ENCODE measurements around the gene PDE8B.
A peak's percentile ranks its signal among the peaks of the same experiment; 100 is the strongest.

The PDE8B gene

GRCh38 chr5:77209495-77210090 lies 887 bp upstream of the PDE8B start:
- H2AFZ ChIP-seq (ENCODE audit: low read length): no peak overlapping the region
- H3K9me2 ChIP-seq (replicated peaks; ENCODE audit: insufficient read depth, low read length): no peaks in the 10 kb centered on the region
- H3K9ac ChIP-seq (ENCODE audit: low read length): no peak overlapping the region
- TF ChIP-seq EZH2 (optimal IDR thresholded peaks at IDR 0.05; ENCODE audit: low read depth, low read length) (no peak), CTCF (IDR thresholded peaks at IDR 0.05; ENCODE audit: low read length) (no peak), EZH2phosphoT487 (IDR thresholded peaks at IDR 0.05; ENCODE audit: low read length) (no peak)
- H3K79me2 ChIP-seq (ENCODE audit: low read length): no peaks in the 10 kb centered on the region
- H3F3A ChIP-seq (ENCODE audit: insufficient read depth, low read length): no peaks in the 10 kb centered on the region
- H3K27me3 ChIP-seq (replicated peaks; ENCODE audit: insufficient read depth, low read length): peaks cover 4% of the 10 kb centered on the region; the same call in 1 of the 2 replicates
- H3K27ac ChIP-seq (ENCODE audit: low read length): no peak overlapping the region
- H3K36me3 ChIP-seq (replicated peaks; ENCODE audit: insufficient read depth, low read length): no peaks in the 10 kb centered on the region
- no peaks in the 10 kb centered on the region for H3K4me1 ChIP-seq (ENCODE audit: low read length)
- H4K20me1 ChIP-seq (ENCODE audit: insufficient read depth, low read length): no peaks in the 10 kb centered on the region
- H3K9me3 ChIP-seq (replicated peaks; ENCODE audit: insufficient read depth, low read length): no peaks in the 10 kb centered on the region
- no peak overlapping the region for H3K4me2 ChIP-seq (ENCODE audit: low read depth, low read length)
- no peak overlapping the region for H3K4me3 ChIP-seq (ENCODE audit: low read length)
- DNase-seq: no peak

- Histone ChIP-seq H3K27ac (ENCODE audit: low read length) (no peak overlapping the region), H3K4me3 (ENCODE audit: low read length) (peak overlapping the region; percentile 31; the same call in 1 of the 2 replicates)
Observed at GRCh38 chr5:77210964-77211690, 647 bp downstream of the PDE8B start.

GRCh38 chr5:77211691-77212047 lies 1.2 kb downstream of the PDE8B start:
- H3K4me3 ChIP-seq (ENCODE audit: low read length): no peak overlapping the region
- H2AFZ ChIP-seq (ENCODE audit: low read length): no peak overlapping the region
- H3K4me2 ChIP-seq (ENCODE audit: low read depth, low read length): no peak overlapping the region
- no peaks in the 10 kb centered on the region for H4K20me1 ChIP-seq (ENCODE audit: insufficient read depth, low read length)
- H3K27ac ChIP-seq (ENCODE audit: low read length): no peak overlapping the region
- no peaks in the 10 kb centered on the region for H3K36me3 ChIP-seq (replicated peaks; ENCODE audit: insufficient read depth, low read length)
- H3K27me3 ChIP-seq (replicated peaks; ENCODE audit: insufficient read depth, low read length): peaks cover 4% of the 10 kb centered on the region; the same call in 1 of the 2 replicates
- H3F3A ChIP-seq (ENCODE audit: insufficient read depth, low read length): no peaks in the 10 kb centered on the region
- no peaks in the 10 kb centered on the region for H3K4me1 ChIP-seq (ENCODE audit: low read length)
- TF ChIP-seq CTCF (IDR thresholded peaks at IDR 0.05; ENCODE audit: low read length): no peak
- TF ChIP-seq EZH2phosphoT487 (IDR thresholded peaks at IDR 0.05; ENCODE audit: low read length): no peak
- TF ChIP-seq EZH2 (optimal IDR thresholded peaks at IDR 0.05; ENCODE audit: low read depth, low read length): no peak
- H3K9me3 ChIP-seq (replicated peaks; ENCODE audit: insufficient read depth, low read length): no peaks in the 10 kb centered on the region
- no peaks in the 10 kb centered on the region for H3K79me2 ChIP-seq (ENCODE audit: low read length)
- no peaks in the 10 kb centered on the region for H3K9me2 ChIP-seq (replicated peaks; ENCODE audit: insufficient read depth, low read length)
- H3K9ac ChIP-seq (ENCODE audit: low read length): no peak overlapping the region
- DNase-seq: no peak

More at GRCh38 chr5:77210964-77211690, 647 bp downstream of the PDE8B start:
- H4K20me1 ChIP-seq (ENCODE audit: insufficient read depth, low read length): no peaks in the 10 kb centered on the region
- H3F3A ChIP-seq (ENCODE audit: insufficient read depth, low read length): no peaks in the 10 kb centered on the region
- H3K27me3 ChIP-seq (replicated peaks; ENCODE audit: insufficient read depth, low read length): peaks cover 4% of the 10 kb centered on the region; the same call in 1 of the 2 replicates
- no peaks in the 10 kb centered on the region for H3K9me3 ChIP-seq (replicated peaks; ENCODE audit: insufficient read depth, low read length)
- no peaks in the 10 kb centered on the region for H3K79me2 ChIP-seq (ENCODE audit: low read length)
- no peak overlapping the region for H3K9ac ChIP-seq (ENCODE audit: low read length)
- no peaks in the 10 kb centered on the region for H3K36me3 ChIP-seq (replicated peaks; ENCODE audit: insufficient read depth, low read length)
- H3K4me1 ChIP-seq (ENCODE audit: low read length): no peaks in the 10 kb centered on the region
- DNase-seq: no peak
- TF ChIP-seq EZH2 (optimal IDR thresholded peaks at IDR 0.05; ENCODE audit: low read depth, low read length) (no peak), CTCF (IDR thresholded peaks at IDR 0.05; ENCODE audit: low read length) (no peak), EZH2phosphoT487 (IDR thresholded peaks at IDR 0.05; ENCODE audit: low read length) (no peak)
- H3K4me2 ChIP-seq (ENCODE audit: low read depth, low read length): peak overlapping the region; percentile 48; the same call in 1 of the 2 replicates
- H3K9me2 ChIP-seq (replicated peaks; ENCODE audit: insufficient read depth, low read length): no peaks in the 10 kb centered on the region
- no peak overlapping the region for H2AFZ ChIP-seq (ENCODE audit: low read length)

Data from MM.1S (cell line).